Measurements from ENCODE around the gene MME.
"Not testable (repeated sequence)": the region's sequence is repeated elsewhere in the genome, so short reads cannot be mapped to it uniquely, and the experiment has no call there.

MME gene

DNA sequence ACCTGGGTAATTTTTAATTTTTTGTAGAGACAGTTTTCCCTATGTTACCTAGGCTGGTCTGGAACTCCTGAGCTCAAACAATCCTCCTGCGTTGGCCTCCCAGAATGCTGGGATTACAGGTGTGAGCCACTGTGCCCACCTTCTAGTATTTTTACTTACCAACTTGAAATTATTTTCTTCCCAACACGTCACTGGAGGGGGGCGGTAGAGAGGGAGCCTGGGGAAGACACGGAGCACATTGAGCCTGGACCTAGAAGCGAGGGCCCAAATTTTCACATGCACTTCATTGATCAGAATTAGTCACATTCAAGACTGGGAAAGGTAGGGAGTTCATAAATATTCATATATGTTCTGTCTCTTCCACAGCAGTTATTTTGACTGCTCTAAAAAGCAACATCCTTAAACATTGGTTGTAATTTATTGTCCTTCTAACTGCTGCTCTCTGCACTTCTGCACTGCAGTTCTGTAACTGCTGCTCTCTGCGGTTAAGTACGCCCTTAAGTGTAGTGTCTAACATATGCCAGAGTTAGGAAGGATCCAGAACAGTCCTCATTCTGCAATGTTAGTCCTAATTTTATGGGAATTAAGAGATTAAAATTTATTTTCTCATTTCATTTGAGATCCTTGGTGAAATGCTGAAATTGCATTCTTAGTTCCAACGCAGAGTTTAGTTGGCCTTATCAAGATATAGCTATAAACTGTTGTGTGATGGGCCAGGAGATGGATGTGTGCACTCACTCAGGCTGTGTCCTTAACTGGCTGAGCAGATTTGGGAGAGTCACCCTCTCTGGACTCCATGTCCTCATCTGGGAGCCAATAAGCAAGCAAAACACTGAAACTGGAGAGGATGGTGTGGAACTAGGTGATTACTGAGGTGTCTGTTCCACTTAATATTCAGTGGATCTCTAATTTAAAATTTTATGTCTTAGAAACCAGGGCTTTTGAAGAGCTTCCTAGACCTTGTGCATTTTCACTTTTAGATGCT lies 115.1 kb downstream of the MME start:
- no peak for DNase-seq

DNA sequence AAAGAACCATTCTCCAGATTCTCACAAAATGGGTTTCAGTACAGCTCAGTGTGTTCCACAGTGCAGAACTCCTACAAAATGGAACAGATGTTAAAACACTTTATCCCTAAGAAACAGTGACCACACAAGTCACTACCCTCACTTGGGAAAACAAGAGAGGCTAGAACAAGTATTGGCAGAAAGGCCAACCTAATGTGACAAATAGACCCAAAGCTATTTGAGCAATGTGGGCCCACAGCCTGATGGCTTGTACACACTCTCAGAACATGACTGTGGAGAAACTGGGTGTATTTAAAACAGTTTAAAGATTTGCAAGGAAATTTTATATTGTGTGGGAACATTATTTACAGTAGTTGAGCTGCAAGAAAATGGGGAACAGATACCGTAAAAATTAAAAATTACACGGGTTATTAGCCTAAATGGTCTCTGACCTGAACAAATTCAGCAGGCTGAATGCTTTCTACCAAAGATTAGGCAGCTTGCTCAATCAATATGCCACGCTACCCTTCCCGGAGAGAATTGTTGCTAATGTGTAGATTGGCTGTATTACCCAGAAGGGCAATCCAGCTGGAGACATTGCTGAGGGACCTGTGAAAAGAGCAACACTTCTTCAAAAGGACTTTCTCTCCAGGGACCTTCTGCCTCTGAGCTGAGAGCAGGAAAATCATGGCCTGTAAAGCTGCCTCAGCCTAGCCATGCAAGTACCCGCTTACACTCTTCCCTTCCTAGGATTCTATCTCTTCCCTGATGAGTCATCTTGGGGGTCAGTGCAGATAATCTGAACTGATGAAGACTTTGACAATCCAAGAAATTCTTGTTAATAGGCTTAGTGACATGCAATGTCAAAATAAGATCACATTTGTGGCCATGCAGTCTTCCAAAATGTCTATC lies 116.3 kb downstream of the MME start:
- no peak for DNase-seq

DNA sequence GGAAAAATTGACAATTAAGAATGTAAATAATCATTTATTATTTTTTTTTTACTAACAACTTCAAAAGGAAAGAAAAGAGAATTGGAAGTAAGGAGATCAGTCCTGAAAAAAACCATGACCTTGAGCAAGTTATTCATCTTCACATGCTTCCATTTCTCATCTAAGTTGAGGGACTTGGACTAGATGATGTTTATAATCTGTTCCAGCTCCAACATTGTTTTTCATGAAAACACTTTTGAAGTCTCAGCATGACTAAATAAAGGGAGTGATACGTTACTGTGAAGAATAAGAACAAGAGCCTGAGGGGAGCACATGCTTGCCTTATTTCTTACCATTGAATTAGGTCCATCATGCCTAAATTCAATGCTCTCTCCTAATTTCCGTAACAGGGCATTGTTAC lies 117.7 kb downstream of the MME start:
- DNase-seq, result no peak

DNA sequence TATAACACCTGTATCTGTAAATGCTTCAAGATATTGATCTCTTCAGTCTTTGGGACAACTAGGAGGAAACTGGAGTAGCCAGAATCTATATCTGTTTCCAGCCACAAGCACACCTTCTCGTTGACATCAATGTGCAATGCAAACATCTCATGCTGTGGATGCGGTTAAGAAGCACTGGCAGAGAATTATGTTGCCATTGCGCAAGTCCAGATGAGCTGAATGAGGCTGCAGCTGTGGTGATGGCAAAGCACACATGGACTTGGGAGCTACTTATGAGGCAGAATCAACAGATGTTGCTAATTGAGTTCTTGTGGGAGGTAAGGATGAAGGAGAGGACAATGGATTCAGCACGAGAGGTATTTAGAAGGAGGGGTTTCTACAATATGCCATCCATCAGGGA lies 122.5 kb downstream of the MME start:
- DNase-seq, result no peak

DNA sequence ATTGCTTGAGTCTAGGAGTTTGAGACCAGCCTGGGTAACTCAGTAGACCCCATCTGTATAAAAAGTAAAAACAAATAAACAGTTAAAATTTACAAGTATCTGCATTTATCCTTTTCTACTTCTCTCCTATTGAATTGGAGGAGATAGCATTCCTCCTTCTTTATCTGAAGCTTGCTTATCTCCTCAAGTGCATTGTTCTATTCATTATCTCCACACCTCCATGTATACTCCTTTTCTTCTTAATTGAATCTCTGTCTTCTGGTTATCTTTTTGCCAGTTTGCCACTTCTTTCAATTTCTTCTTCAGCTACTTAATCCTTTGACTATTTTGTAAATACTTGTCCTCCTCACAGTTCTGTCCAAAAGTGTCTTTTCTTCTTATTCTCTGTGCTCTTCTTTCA lies 124.7 kb downstream of the MME start:
- DNase-seq, result no peak

GRCh38 chr3:155208183-155208800 lies 128.2 kb downstream of the MME start:
- no peak for DNase-seq

- no peak for DNase-seq
These were observed 130.6 kb downstream of the MME start for GRCh38 chr3:155210736-155211135.

DNA sequence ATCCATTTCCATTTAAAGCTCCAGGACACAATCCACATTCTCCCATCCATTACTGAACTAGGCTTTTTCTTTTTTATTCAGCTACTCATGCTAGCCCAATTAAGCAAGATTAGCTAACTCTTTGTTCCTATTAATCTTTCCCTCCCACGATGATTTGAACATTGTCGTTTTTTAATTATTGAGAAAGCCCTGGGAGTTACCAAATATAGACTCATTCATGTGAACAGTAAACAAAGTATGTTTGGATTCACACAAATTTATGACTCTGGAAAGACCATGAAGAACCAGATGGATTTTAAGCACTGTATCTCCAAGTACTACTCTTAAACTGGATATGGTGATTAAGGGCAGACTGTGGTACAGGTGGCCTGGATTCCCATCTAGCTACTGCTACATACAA lies 131.1 kb downstream of the MME start:
- no peak for DNase-seq

DNA sequence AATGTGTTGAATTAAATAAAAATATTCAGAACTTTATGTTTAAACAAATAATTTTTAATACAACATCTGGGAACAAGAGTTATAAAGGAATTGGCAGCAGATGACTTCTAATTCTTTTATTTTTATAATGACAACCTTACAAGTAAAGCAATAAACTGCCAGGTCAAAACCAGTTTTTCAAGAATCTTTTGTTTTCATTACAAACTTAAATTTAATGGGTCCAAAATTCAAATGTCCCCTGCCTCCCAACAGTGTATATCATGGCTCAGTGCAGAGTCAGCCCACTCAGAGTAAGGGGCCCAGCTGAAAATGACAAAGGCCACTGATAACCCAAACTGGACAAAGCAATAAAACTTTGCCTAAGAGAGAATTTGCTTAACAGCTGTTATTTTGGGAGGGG lies 131.8 kb downstream of the MME start:
- no peak for DNase-seq

DNA sequence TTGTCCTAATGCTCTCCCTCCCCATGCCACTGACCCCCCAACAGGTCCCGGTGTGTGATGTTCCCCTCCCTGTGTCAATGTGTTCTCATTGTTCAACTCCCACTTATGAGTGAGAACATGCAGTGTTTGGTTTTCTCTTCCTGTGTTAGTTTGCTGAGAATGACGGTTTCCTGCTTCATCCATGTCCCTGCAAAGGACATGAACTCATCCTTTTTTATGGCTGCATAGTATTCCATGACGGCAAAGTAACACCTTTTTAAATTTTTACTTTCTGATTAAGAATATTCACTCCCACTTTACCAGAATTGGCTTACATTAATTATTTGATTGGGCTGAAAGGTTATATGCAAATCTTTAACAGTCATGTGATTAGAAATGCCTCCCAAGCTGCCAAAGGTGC lies 135.9 kb downstream of the MME start:
- DNase-seq, result not testable (repeated sequence)

DNA sequence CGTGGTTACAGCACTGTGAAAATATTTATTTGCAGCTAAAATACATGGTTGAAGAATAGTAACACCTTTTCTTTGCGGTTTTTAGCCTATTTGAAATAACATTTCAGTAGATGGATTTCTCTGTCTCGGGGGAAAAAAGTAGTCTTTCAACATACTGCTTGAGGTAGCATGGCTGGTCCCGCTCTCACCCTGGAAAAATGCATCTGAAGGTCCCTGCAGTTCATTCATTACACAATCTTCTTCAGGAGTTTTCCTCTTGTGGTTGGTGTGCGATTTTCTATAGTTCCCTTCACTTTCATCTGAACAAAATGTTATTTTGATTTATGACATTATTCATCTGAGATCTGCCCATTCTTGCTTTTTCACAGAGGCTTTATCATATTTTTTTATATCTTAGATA lies 137.5 kb downstream of the MME start:
- DNase-seq, result no peak

DNA sequence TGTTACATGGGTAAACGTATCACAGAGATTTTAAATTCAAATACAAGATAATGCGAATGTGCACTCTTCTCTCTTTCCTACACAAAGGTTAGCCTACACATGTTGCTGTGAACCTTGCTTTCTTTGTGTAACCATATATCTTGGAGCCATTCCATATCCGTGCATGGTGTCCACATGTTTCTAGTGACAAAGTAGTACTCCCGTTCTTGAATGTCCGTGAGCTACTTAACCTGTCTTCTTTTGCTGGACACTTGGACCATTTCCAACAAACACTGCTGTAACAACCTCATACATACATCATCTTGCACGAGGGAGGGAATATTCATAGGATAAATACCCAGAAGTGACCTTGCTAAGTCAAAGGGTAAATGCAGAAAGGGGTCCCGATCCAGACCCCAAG lies 138.3 kb downstream of the MME start:
- DNase-seq, result no peak

- no peak for DNase-seq
These were observed 139.0 kb downstream of the MME start for GRCh38 chr3:155219106-155219505.

DNA sequence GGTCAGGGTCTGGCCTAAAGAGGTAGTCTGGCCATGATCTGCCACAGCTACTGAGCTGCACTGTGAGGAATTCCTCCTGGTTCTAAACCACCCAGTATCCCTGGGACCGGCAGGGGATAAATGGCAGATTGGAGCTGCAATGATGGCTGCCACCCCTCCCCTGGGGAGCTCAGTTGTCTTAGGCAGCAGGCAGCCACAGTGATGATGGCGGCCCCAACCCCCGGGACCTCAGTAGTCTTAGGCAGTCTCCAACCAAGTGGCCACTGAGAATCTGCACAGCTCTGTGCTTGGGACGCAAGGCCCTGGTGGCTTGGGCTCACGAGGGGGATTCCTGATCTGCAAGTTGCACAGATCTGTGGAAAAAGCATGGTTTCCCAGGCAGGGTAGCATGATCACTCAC lies 145.3 kb downstream of the MME start:
- DNase-seq, result no peak

GRCh38 chr3:155227141-155227540 lies 147.0 kb downstream of the MME start:
- DNase-seq, result no peak

GRCh38 chr3:155228676-155229075 lies 148.6 kb downstream of the MME start:
- DNase-seq, result no peak

DNA sequence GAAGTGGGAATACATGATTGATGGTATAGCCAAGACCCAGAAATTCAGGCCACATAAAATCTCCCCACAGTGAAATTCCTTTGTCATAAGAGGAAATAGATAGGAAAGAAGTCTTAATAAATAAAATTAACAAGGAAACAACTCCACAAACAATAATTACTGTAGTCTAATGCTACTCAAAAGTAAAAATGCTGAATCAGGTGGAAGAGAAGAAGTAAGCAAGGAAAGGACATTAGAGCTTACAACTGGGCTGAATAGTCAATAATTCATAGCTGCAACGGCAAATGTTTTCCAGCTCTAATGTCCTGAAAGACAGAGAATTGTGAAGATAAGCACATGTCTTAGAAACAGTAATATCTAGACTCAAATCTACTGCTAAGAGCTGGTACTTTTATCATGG lies 149.0 kb downstream of the MME start:
- DNase-seq, result no peak

DNA sequence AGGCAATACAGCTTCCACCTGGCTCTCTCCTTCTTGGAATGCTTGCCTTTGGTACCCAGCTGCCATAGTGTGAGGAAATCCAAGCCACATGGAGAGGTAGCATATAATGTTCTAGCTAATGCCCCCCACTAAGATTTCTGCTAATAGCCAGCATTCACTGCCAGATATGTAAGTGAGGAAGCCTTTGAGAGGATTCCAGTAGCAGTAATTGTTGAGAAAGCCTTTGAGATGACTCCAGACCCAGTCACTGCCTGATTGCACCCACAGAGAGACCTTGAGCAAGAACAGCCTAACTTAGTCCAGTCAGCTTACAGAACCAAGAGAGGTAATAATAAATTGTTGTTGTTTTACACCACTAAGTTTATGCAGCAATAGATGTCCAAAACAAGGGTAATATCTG lies 150.3 kb downstream of the MME start:
- DNase-seq, result no peak

DNA sequence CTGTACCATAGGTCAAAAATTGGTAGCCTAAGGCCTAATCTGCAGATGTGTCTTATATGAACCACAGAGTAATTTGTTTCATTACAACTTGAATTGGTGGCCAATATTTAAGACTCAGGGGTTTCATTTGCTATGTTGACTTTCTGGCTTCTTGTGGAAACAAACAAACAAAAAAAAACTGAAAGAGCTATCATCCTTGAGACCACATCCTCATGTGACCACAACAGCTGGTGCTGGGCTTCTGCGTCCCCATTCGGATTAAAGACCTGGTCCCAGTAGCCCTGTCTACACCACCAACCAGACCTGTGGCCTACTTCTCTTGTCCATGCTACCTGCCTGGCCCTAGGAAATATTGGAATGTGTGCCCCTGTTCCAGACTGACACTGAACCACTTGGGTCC lies 151.7 kb downstream of the MME start:
- DNase-seq, result no peak

DNA sequence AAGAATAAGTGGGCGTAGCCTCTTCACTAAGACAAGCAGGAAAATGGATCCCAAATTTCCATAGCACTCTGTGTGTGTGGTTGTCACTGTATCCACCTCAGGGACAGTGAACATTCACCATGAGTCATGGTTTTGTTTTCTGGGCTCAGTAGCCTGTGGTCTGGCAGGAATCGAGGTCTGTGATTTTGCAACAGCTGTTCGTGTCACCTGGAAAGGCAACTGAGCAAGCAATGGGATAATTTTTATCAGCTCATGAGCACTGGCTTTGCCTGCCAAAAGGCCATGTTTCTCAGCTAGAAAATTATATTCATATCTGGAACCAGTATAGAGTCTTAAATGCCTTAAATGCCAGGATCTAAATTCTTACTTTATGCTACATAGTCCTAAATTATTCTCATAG lies 152.5 kb downstream of the MME start:
- no peak for DNase-seq

DNA sequence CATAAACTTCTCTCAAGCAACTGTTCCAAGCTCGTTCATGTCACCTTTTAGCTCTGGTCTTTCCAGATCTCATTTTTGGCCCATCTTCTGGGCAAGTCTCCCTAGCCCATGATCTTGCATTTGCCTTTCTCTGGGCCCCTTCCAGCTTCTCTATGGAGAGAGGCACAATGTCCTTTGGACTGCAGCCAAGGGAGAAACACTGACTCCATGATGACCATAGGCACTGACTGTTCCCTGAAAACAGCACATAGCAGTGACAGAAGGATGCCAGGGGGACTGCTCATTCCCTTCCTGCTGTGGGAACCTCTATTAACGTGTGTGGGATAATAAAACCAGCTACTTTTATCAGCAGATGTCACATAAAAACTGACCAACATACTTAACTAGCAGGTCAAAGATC lies 153.1 kb downstream of the MME start:
- DNase-seq, result no peak
